ENCODE results near the gene GPC5.

DNA sequence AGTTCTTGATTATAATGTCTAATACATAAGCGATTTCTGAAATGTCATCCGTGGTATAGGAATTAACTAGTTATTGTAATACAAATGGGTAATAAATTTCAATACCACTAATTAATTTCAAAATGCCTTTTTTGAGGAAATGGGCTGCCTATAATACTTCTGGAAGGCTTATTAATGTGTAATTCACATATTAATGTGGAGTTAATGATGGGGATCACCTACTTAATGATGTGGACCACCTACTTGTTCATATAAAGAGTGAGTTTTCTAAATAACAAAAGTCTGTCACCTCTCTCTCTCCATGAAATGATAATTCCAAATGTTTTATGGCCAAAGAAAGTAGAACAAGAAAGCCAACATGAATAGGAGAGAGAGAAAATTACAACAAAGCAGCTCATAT, 914.4 kb downstream of the GPC5 start:
- TF ChIP-seq, protein P1, sequence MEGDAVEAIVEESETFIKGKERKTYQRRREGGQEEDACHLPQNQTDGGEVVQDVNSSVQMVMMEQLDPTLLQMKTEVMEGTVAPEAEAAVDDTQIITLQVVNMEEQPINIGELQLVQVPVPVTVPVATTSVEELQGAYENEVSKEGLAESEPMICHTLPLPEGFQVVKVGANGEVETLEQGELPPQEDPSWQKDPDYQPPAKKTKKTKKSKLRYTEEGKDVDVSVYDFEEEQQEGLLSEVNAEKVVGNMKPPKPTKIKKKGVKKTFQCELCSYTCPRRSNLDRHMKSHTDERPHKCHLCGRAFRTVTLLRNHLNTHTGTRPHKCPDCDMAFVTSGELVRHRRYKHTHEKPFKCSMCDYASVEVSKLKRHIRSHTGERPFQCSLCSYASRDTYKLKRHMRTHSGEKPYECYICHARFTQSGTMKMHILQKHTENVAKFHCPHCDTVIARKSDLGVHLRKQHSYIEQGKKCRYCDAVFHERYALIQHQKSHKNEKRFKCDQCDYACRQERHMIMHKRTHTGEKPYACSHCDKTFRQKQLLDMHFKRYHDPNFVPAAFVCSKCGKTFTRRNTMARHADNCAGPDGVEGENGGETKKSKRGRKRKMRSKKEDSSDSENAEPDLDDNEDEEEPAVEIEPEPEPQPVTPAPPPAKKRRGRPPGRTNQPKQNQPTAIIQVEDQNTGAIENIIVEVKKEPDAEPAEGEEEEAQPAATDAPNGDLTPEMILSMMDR (IDR thresholded peaks at IDR 0.05; ENCODE audit: low read depth, low read length) = no peak
- TF ChIP-seq EZH2phosphoT487 (IDR thresholded peaks at IDR 0.05; ENCODE audit: low read depth) = no peak

Measured in OCI-LY3 (cell line).